ENCODE results near the gene SMAD6.
"Not testable (repeated sequence)": the region's sequence is repeated elsewhere in the genome, so short reads cannot be mapped to it uniquely, and the experiment has no call there.

The SMAD6 gene

DNA sequence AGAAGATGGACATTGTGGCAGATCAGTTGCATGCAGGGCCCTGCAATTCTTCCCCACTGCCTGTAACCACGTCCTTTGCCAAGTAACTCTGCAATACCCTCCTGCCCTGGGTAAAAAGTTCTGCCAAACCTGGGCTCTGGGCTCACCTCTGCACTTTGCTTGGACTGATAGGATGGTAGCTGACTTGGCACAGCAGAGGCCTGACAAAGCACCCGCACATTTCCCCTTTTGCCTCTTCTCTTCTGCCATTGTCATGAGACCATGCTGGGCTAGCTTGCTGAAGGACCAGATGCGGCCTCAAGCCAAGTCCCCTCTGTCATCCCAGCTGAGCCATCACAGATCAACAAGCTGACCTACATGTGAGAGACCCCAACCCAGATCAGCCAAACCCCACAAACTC lies 122.4 kb downstream of the SMAD6 start:
- H3K9me3 ChIP-seq (ENCODE audit: control insufficient read depth, low read length): no peaks in the 10 kb centered on the region
- DNase-seq (ENCODE audit: low read depth): no peak
- no peak overlapping the region for H3K4me3 ChIP-seq (ENCODE audit: low read length)
- peaks cover 28% of the 10 kb centered on the region for H3K4me1 ChIP-seq (ENCODE audit: control insufficient read depth, insufficient read depth, low read length)
- H3K27me3 ChIP-seq (replicated peaks; ENCODE audit: control insufficient read depth, insufficient read depth, low read length): no peaks in the 10 kb centered on the region
- no peak overlapping the region for H3K9ac ChIP-seq (ENCODE audit: low read length)
- no peaks in the 10 kb centered on the region for H3K36me3 ChIP-seq (ENCODE audit: control insufficient read depth, insufficient read depth, low read length, severe bottlenecking)

DNA sequence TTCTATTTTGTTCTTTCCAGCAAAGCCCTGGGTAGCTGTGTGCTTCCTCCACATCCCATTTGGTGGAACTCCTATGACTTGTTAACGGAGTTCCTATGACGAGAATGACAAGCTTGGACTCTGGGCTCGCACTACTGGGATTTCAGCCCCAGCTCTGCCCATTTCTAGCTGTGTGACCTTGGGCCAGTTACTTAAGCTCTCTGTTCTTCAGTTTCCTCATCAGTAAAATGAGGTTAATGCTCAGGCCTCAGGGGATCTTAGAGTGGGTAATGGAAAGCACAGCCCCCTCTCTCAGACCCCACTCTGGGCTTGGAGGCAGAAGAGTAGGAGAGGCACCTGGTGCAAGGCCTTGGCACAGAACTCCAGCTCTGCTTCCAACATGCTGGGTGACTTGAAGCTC lies 123.1 kb downstream of the SMAD6 start:
- H3K36me3 ChIP-seq (ENCODE audit: control insufficient read depth, insufficient read depth, low read length, severe bottlenecking): no peaks in the 10 kb centered on the region
- H3K9me3 ChIP-seq (ENCODE audit: control insufficient read depth, low read length): no peaks in the 10 kb centered on the region
- no peak for DNase-seq (ENCODE audit: low read depth)
- no peaks in the 10 kb centered on the region for H3K27me3 ChIP-seq (replicated peaks; ENCODE audit: control insufficient read depth, insufficient read depth, low read length)
- no peak overlapping the region for H3K4me3 ChIP-seq (ENCODE audit: low read length)
- H3K9ac ChIP-seq (ENCODE audit: low read length): no peak overlapping the region
- H3K4me1 ChIP-seq (ENCODE audit: control insufficient read depth, insufficient read depth, low read length): peaks cover 30% of the 10 kb centered on the region

DNA sequence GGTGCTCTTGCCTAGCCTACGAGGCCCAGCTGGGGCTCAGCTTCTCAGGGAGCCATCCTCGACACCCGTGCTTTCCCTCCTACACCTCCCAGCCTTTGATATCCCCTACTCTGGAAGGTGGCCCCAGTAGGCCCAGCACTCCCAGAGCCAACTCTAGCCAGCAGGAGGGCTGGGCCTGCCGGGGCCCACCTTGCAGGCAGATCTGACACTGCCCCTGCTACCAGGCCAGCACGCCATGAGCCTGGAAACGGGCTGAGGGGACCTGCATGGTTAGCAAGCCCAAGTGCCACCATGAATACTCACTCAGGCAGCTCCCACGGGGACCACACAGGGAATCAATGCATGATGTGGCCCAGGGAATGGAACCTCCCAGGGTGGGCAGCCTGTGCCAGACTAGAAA lies 123.7 kb downstream of the SMAD6 start:
- DNase-seq (ENCODE audit: low read depth): no peak
- no peaks in the 10 kb centered on the region for H3K27me3 ChIP-seq (replicated peaks; ENCODE audit: control insufficient read depth, insufficient read depth, low read length)

DNA sequence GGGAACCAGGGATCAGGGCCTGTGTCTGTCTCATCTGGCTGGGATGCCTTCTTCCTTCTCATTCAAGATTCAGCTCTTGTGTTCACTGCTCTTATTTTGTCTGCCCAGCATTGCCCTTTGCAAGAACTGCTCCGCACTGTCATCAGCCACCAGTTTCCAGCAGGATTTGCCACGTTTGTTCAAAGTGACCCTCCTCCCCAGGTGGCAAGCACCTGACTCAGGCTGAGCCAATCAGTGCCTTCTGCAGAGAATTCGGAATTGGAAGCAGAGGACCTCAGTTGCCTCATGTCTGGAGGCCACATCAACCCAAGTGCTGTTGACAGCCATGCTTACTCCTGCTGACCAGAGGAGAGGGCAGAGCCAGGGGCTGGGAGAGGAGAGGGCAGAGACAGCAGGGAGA lies 124.5 kb downstream of the SMAD6 start:
- Histone ChIP-seq H3K27me3 (replicated peaks; ENCODE audit: control insufficient read depth, insufficient read depth, low read length) (no peaks in the 10 kb centered on the region), H3K36me3 (ENCODE audit: control insufficient read depth, insufficient read depth, low read length, severe bottlenecking) (no peaks in the 10 kb centered on the region), H3K4me1 (ENCODE audit: control insufficient read depth, insufficient read depth, low read length) (peaks cover 29% of the 10 kb centered on the region), H3K9ac (ENCODE audit: low read length) (no peak overlapping the region), H3K9me3 (ENCODE audit: control insufficient read depth, low read length) (no peaks in the 10 kb centered on the region), H3K4me3 (ENCODE audit: low read length) (no peak overlapping the region)
- no peak for DNase-seq (ENCODE audit: low read depth)

More for the DNA sequence above, 123.7 kb downstream of the SMAD6 start:
- H3K4me3 ChIP-seq (ENCODE audit: low read length): no peak overlapping the region
- peaks cover 30% of the 10 kb centered on the region for H3K4me1 ChIP-seq (ENCODE audit: control insufficient read depth, insufficient read depth, low read length)
- no peak overlapping the region for H3K9ac ChIP-seq (ENCODE audit: low read length)
- no peaks in the 10 kb centered on the region for H3K36me3 ChIP-seq (ENCODE audit: control insufficient read depth, insufficient read depth, low read length, severe bottlenecking)
- H3K9me3 ChIP-seq (ENCODE audit: control insufficient read depth, low read length): no peaks in the 10 kb centered on the region

DNA sequence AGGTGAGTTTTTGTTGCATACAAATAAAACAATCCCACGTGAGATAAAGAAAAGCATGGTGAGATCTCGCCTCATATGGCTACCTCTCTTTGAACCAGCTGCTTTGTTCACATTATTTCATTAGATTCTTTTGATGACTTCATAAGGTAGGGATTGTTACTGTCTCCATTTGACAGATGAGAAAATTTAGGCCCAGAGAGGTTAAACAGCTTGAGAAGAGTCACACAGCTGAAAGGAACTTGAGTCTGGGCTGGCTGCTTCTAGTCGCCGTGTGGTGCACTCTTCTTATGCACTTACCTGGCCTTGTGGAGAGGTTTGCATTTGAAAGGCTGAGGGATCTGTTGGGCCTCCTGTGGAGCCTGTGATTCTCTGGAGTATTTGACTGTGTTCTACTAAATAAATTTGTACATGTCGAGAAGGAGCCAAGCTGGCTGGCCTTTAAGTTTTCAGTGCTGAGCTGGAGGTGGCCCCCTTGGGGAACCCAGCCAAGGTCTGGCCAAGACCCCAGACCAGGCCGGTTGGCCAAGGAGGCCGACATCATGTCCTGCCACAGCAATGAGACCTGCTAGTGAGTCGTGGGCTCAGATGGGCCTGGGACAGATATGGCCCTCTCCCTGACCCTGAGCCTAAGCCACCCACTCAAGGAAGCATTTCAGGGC lies 125.1 kb downstream of the SMAD6 start:
- DNase-seq (ENCODE audit: low read depth): no peak

DNA sequence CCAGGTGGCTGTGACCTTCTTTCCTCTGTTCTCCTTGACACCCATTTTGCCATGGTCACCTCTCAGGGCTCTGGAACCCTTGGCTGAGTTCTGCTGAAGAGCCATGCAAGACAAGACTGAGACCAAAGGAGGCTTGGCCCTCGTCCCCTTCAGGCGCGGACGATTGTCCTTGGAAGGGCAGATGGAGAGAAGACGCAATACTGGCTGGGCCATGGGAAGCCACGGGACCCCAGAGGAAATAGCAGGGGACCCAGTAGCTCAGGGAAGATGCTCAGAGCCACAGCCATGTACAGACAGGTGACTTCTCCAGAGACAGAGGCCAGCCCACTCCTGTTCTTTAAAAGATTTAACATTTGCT lies 125.6 kb downstream of the SMAD6 start:
- Histone ChIP-seq H3K36me3 (ENCODE audit: control insufficient read depth, insufficient read depth, low read length, severe bottlenecking) (no peaks in the 10 kb centered on the region), H3K9me3 (ENCODE audit: control insufficient read depth, low read length) (no peaks in the 10 kb centered on the region), H3K4me3 (ENCODE audit: low read length) (no peak overlapping the region), H3K27me3 (replicated peaks; ENCODE audit: control insufficient read depth, insufficient read depth, low read length) (no peaks in the 10 kb centered on the region), H3K9ac (ENCODE audit: low read length) (no peak overlapping the region), H3K4me1 (ENCODE audit: control insufficient read depth, insufficient read depth, low read length) (peaks cover 36% of the 10 kb centered on the region)
- DNase-seq (ENCODE audit: low read depth): no peak

More for the DNA sequence above, 125.1 kb downstream of the SMAD6 start:
- Histone ChIP-seq H3K4me3 (ENCODE audit: low read length) (no peak overlapping the region), H3K9ac (ENCODE audit: low read length) (no peak overlapping the region), H3K27me3 (replicated peaks; ENCODE audit: control insufficient read depth, insufficient read depth, low read length) (no peaks in the 10 kb centered on the region), H3K36me3 (ENCODE audit: control insufficient read depth, insufficient read depth, low read length, severe bottlenecking) (no peaks in the 10 kb centered on the region), H3K4me1 (ENCODE audit: control insufficient read depth, insufficient read depth, low read length) (peaks cover 32% of the 10 kb centered on the region), H3K9me3 (ENCODE audit: control insufficient read depth, low read length) (no peaks in the 10 kb centered on the region)

DNA sequence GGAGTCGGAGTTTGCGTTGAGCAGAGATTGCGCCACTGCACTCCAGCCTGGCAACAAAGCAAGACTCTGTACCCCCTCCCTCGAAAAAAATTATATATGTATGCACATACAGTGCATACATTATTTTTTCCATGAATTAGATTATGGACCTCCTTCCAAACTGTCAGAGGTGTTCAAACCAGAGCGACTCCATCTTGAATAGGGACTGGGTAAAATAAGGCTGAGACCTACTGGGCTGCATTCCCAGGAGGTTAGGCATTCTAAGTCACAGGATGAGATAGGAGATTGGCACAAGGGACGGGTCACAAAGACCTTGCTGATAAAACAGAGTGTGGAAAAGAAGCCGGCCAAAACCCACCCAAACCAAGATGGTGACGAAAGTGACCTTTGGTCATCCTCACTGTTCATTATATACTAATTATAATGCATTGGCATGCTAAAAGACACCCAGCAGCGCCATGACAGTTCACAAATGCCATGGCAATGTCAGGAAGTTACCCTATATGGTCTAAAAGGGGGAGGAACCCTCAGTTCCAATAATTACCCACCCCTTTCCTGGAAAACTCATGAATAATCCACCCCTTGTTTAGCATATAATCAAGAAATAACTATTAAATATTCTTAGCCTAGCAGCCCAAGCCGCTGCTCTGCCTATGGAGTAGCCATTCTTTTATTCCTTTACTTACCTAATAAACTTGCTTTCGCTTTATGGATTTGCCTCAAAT lies 126.9 kb downstream of the SMAD6 start:
- not testable (repeated sequence) for DNase-seq (ENCODE audit: low read depth); H3K9ac ChIP-seq (ENCODE audit: low read length); H3K4me3 ChIP-seq (ENCODE audit: low read length); H3K9me3 ChIP-seq (ENCODE audit: control insufficient read depth, low read length); H3K36me3 ChIP-seq (ENCODE audit: control insufficient read depth, insufficient read depth, low read length, severe bottlenecking); H3K27me3 ChIP-seq (replicated peaks; ENCODE audit: control insufficient read depth, insufficient read depth, low read length)
- peaks cover 45% of the 10 kb centered on the region for H3K4me1 ChIP-seq (ENCODE audit: control insufficient read depth, insufficient read depth, low read length)

DNA sequence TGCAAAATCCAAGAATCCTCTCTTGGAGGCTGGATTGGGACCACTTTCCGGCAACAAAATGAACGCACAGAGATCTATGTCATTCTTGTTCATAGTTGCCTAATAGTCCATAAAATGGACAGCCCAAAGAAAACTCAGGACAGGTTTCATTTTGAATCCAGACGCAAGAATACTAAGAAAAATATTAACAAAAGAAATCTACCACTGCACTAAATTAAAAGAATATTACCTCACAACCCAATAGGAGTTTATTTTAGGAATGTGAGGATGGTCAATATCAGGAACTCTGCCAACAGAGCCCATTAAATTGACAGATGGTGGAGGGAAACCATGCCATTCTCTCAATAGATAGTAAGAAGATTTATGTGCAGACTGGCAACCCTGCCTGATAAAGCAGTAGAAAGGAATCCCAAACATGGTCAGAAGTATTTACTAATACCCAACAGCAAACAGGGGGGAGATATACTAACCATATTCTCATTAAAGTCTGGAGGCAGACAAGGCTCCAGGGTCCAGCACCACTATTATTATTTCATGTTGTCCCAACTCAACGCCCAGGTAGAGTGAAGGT lies 127.6 kb downstream of the SMAD6 start:
- DNase-seq (ENCODE audit: low read depth): no peak
- Histone ChIP-seq H3K4me3 (ENCODE audit: low read length) (no peak overlapping the region), H3K9ac (ENCODE audit: low read length) (peak overlapping the region; percentile 72), H3K4me1 (ENCODE audit: control insufficient read depth, insufficient read depth, low read length) (peaks cover 50% of the 10 kb centered on the region), H3K27me3 (replicated peaks; ENCODE audit: control insufficient read depth, insufficient read depth, low read length) (no peaks in the 10 kb centered on the region), H3K36me3 (ENCODE audit: control insufficient read depth, insufficient read depth, low read length, severe bottlenecking) (no peaks in the 10 kb centered on the region), H3K9me3 (ENCODE audit: control insufficient read depth, low read length) (no peaks in the 10 kb centered on the region)

DNA sequence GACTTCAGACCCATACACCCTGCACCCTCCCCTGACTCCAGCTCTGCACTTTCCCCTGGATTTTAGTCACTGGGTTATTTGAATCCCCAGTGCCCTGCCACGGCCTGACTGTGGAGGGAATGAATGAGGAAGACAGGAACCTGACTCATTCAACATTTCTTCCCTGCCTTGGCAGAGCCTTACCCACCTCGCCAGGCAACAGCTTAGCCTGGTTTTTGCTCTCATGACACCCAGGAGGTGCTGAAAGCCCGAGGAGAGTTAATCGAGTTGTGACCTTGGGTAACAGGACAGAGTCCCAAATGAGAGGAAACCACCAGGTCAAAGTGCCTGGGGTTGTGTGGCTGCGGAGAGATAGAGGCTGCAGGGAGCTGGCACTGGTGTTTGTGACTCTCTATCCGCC lies 128.3 kb downstream of the SMAD6 start:
- H3K27me3 ChIP-seq (replicated peaks; ENCODE audit: control insufficient read depth, insufficient read depth, low read length): no peaks in the 10 kb centered on the region
- no peaks in the 10 kb centered on the region for H3K9me3 ChIP-seq (ENCODE audit: control insufficient read depth, low read length)
- no peaks in the 10 kb centered on the region for H3K36me3 ChIP-seq (ENCODE audit: control insufficient read depth, insufficient read depth, low read length, severe bottlenecking)
- peak; percentile 66 for DNase-seq (ENCODE audit: low read depth)
- H3K9ac ChIP-seq (ENCODE audit: low read length): peak overlapping the region; percentile 72
- H3K4me1 ChIP-seq (ENCODE audit: control insufficient read depth, insufficient read depth, low read length): peaks cover 56% of the 10 kb centered on the region
- H3K4me3 ChIP-seq (ENCODE audit: low read length): no peak overlapping the region

DNA sequence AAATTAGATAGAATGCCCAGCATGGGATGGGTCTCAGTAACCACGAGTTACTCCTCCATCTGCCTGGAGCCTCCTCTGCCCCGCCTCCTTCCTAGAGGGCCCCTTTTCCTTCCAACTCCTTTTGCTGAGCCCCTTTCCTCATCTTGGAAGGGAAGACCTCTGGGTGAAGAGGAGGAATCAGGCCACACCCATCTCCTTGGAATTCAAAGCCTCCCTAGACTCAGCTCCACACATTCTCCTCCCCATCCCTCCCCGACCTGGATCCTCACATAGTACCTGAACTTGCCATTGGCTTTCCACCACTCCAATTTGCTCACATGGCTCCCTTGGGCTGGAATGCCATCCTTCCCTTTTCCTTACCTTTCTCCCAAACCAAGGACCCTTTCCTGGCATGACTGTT lies 128.8 kb downstream of the SMAD6 start:
- Histone ChIP-seq H3K4me1 (ENCODE audit: control insufficient read depth, insufficient read depth, low read length) (peaks cover 57% of the 10 kb centered on the region), H3K9ac (ENCODE audit: low read length) (peak overlapping the region; percentile 52), H3K4me3 (ENCODE audit: low read length) (no peak overlapping the region), H3K36me3 (ENCODE audit: control insufficient read depth, insufficient read depth, low read length, severe bottlenecking) (no peaks in the 10 kb centered on the region), H3K27me3 (replicated peaks; ENCODE audit: control insufficient read depth, insufficient read depth, low read length) (no peaks in the 10 kb centered on the region), H3K9me3 (ENCODE audit: control insufficient read depth, low read length) (peaks cover 4% of the 10 kb centered on the region)
- no peak for DNase-seq (ENCODE audit: low read depth)

DNA sequence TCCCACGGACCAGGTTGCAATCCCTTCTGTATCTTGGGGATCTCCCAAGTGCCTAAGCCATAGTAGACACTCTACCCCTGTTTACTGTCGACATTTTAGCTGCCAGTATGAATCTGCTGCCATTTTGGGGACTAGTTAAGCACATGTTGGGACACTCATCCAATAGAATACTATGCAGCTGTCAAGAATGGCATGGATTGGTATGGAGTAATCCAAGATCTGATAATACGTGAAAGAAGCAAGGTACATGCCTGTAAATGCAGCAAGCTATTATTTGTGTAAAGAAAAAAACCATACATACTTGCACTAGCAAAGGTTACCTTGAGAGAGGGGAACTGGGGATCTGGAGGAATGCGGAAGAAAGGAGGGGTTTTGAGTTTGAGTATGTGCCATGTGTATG lies 129.3 kb downstream of the SMAD6 start:
- DNase-seq (ENCODE audit: low read depth): no peak
- peak overlapping the region; percentile 52 for H3K9ac ChIP-seq (ENCODE audit: low read length)
- H3K4me1 ChIP-seq (ENCODE audit: control insufficient read depth, insufficient read depth, low read length): peaks cover 57% of the 10 kb centered on the region
- H3K27me3 ChIP-seq (replicated peaks; ENCODE audit: control insufficient read depth, insufficient read depth, low read length): no peaks in the 10 kb centered on the region
- H3K9me3 ChIP-seq (ENCODE audit: control insufficient read depth, low read length): peaks cover 6% of the 10 kb centered on the region
- no peaks in the 10 kb centered on the region for H3K36me3 ChIP-seq (ENCODE audit: control insufficient read depth, insufficient read depth, low read length, severe bottlenecking)
- no peak overlapping the region for H3K4me3 ChIP-seq (ENCODE audit: low read length)

All from adipocyte (in vitro differentiated cells).